ENCODE data around the gene RCL1. TPM values are rescaled to one million over a fixed set of nuclear protein-coding genes. Genes with fewer than 3 reads are reported as not detected.

RCL1 gene
- polyA plus RNA-seq, 1 experiment: 7.8 TPM

DNA sequence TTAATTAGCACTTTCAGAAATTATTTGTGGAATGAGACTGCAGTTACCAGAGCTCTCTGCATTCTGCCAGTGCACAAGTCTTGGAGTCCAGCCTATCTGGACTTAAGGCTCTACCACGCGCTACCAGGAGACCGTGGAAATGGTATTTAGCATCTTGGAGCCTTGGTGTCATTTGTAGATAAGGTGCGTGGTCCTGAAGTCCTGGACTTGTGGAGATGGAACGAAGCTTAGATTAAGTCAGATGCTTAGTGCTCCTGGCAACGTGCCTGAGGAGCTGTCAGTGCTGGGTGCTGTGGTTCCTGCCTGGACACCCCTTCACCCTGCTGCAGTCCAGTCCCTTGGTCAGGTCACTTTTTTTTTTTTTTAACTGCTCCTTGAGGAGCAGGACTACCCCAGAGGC lies 59.7 kb downstream of the RCL1 start:
- POLR2A ChIA-PET: no interaction called here
- TF ChIP-seq CTCF (IDR thresholded peaks at IDR 0.05; ENCODE audit: low read depth, low read length): no peak
- no peak for DNase-seq (ENCODE audit: low read depth, low spot score)
- Histone ChIP-seq H3K9me3 (ENCODE audit: control insufficient read depth, insufficient read depth, low read length) (no peaks in the 10 kb centered on the region), H3K27ac (ENCODE audit: low read depth, low read length) (no peak overlapping the region), H3K27me3 (ENCODE audit: control insufficient read depth, insufficient read depth, low read length) (no peaks in the 10 kb centered on the region), H3K4me3 (ENCODE audit: low read depth, low read length) (no peak overlapping the region)
- CTCF ChIA-PET: interaction anchor here (0.6 kb wide), 1 partner anchor 334 kb away, joined by 4 read pairs; no protein-coding TSS in a partner anchor

DNA sequence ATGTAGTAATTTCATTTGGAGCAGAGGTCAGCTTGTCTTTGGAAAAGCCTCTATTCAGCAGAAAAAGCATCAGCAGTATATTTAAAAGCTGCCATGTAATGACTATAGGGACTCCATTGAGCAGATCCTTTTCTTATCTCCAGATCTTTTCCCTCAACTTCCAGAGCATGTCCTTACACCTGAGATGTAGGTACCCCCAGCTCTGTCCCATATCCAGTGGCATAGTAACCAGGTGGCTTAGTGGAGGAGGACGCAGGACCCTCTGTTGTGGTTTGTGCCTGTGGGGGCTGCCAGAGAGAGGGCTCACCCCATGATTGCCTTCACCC lies 61.5 kb downstream of the RCL1 start:
- Histone ChIP-seq H3K4me3 (ENCODE audit: low read depth, low read length) (no peak overlapping the region), H3K27me3 (ENCODE audit: control insufficient read depth, insufficient read depth, low read length) (no peaks in the 10 kb centered on the region), H3K9me3 (ENCODE audit: control insufficient read depth, insufficient read depth, low read length) (no peaks in the 10 kb centered on the region), H3K27ac (ENCODE audit: low read depth, low read length) (no peak overlapping the region)
- CTCF ChIA-PET: interaction anchor here (0.8 kb wide), 1 partner anchor 70 kb away, joined by 3 read pairs; no protein-coding TSS in a partner anchor
- TF ChIP-seq CTCF (IDR thresholded peaks at IDR 0.05; ENCODE audit: low read depth, low read length): no peak
- POLR2A ChIA-PET: interaction anchor here (0.7 kb wide), 1 partner anchor 17 kb away, joined by 3 read pairs; no protein-coding TSS in a partner anchor
- no peak for DNase-seq (ENCODE audit: low read depth, low spot score)

- TF ChIP-seq CTCF (IDR thresholded peaks at IDR 0.05; ENCODE audit: low read depth, low read length): no peak
- CTCF ChIA-PET: no interaction called here
- POLR2A ChIA-PET: interaction anchor here (0.5 to 1.6 kb wide), 3 partner anchors 28 to 130 kb away, joined by 3 to 5 read pairs (median 4); partner anchors contain the start of gene JAK2
- peak overlapping the region; percentile 57 for H3K27ac ChIP-seq (ENCODE audit: low read depth, low read length)
- H3K27me3 ChIP-seq (ENCODE audit: control insufficient read depth, insufficient read depth, low read length): no peaks in the 10 kb centered on the region
- DNase-seq (ENCODE audit: low read depth, low spot score): peak; percentile 51
- no peak overlapping the region for H3K4me3 ChIP-seq (ENCODE audit: low read depth, low read length)
- H3K9me3 ChIP-seq (ENCODE audit: control insufficient read depth, insufficient read depth, low read length): no peaks in the 10 kb centered on the region
These were observed 63.1 kb downstream of the RCL1 start for GRCh38 chr9:4855841-4856240.

DNA sequence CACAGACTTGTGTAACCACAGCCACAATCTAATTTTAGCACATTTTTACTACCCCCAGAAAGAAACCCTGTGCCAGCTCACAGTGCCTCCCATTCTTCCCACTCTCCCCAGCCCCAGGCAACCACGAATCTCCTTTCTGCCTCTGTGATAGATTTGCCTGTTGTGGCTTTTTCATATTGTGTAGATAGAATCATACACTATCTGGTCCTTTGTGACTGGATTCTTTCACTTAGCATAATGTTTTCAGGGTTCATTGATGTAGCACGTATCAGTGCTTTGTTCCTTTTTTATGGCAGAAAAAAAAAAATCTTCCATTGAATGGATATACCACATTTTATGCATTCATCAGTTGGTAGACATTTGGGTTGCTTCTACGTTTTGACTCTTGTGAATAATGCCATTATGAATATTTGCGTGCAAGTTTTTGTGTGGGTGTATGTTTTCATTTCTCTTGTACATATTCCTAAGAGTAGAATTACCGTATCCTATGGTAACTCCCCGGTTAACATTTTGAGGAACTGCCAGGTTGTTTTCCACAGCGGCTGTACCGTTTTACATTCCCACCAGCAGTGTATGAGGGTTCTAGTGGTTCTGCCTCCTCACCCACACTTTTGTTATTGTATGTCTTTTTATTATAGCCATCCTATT lies 64.5 kb downstream of the RCL1 start:
- Histone ChIP-seq H3K27ac (ENCODE audit: low read depth, low read length) (no peak overlapping the region), H3K9me3 (ENCODE audit: control insufficient read depth, insufficient read depth, low read length) (no peaks in the 10 kb centered on the region), H3K27me3 (ENCODE audit: control insufficient read depth, insufficient read depth, low read length) (no peaks in the 10 kb centered on the region), H3K4me3 (ENCODE audit: low read depth, low read length) (no peak overlapping the region)
- no peak for TF ChIP-seq CTCF (IDR thresholded peaks at IDR 0.05; ENCODE audit: low read depth, low read length)
- CTCF ChIA-PET: no interaction called here
- no peak for DNase-seq (ENCODE audit: low read depth, low spot score)
- POLR2A ChIA-PET: no interaction called here

DNA sequence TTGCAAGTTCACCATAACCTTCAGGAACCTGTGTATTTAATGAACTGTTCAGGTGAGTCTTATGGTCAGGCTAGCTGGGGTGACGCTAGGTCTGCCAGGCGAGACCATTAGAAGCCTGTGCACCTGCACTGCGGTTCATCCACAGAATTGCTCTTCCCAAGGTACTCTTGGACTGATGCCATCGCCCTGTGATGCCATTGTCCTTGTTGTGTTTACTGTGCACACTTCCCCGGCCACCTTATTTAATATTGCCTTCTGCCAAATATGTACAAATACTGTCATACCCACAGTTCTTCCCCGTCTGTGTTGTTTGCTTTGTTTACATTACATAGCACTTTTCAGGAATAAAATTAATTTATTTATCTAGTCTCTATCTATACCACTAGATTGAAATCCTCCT lies 66.3 kb downstream of the RCL1 start:
- Histone ChIP-seq H3K27me3 (ENCODE audit: control insufficient read depth, insufficient read depth, low read length) (no peaks in the 10 kb centered on the region), H3K9me3 (ENCODE audit: control insufficient read depth, insufficient read depth, low read length) (no peaks in the 10 kb centered on the region), H3K27ac (ENCODE audit: low read depth, low read length) (no peak overlapping the region), H3K4me3 (ENCODE audit: low read depth, low read length) (no peak overlapping the region)
- POLR2A ChIA-PET: no interaction called here
- CTCF ChIA-PET: no interaction called here
- TF ChIP-seq CTCF (IDR thresholded peaks at IDR 0.05; ENCODE audit: low read depth, low read length): no peak
- DNase-seq (ENCODE audit: low read depth, low spot score): no peak
